Mesenchymal stem cell (in vitro differentiated cells and primary cell): Measurements from ENCODE around the gene YIPF3.
"Not testable (repeated sequence)": the region's sequence is repeated elsewhere in the genome, so short reads cannot be mapped to it uniquely, and the experiment has no call there.

ENCODE experiments used
- DNase-seq: peaks from one replicate; pipeline ENCODE4 v3.0.0-alpha.2; 2013
- H2AFZ ChIP-seq: one replicate; pipeline ENCODE4 v1.6.1; 2013; ENCODE audit warnings: low read depth, mild to moderate bottlenecking, control low read depth, inconsistent platforms, low read length, moderate library complexity
- H2AK5ac ChIP-seq: 2 replicates; pipeline ENCODE4 v1.6.1; 2013; ENCODE audit warnings: low read length, moderate library complexity, mild to moderate bottlenecking, inconsistent platforms; ENCODE audit not compliant: severe bottlenecking
- H2BK120ac ChIP-seq: one replicate; pipeline ENCODE4 v1.6.1; 2013; ENCODE audit warnings: low read depth, mild to moderate bottlenecking, inconsistent platforms, low read length, moderate library complexity
- H2BK12ac ChIP-seq, 2 experiments: one replicate each; pipeline ENCODE4 v1.6.1; 2013; ENCODE audit warnings: inconsistent platforms in 2 of 2, low read length in 2 of 2, mild to moderate bottlenecking in 2 of 2, moderate library complexity in 2 of 2, control low read depth in 1 of 2
- H2BK15ac ChIP-seq: one replicate; pipeline ENCODE4 v1.6.1; 2013; ENCODE audit warnings: mild to moderate bottlenecking, low read depth, inconsistent platforms; ENCODE audit not compliant: poor library complexity, severe bottlenecking
- H2BK5ac ChIP-seq: 2 replicates; pipeline ENCODE4 v1.6.1; 2013; ENCODE audit warnings: low read depth, mild to moderate bottlenecking, low read length, control low read depth, inconsistent platforms; ENCODE audit not compliant: poor library complexity, severe bottlenecking
- H3K14ac ChIP-seq, 2 experiments: one replicate each; pipeline ENCODE4 v1.6.1; 2013; ENCODE audit warnings: inconsistent platforms in 2 of 2, low read length in 2 of 2, control low read depth in 1 of 2, mild to moderate bottlenecking in 1 of 2, moderate library complexity in 1 of 2
- H3K18ac ChIP-seq, 2 experiments: one replicate each; pipeline ENCODE4 v1.6.1; 2013; ENCODE audit warnings: inconsistent platforms in 2 of 2, low read length in 2 of 2, control low read depth in 1 of 2, low read depth in 1 of 2, mild to moderate bottlenecking in 1 of 2
- H3K23ac ChIP-seq, 2 experiments: one replicate each; pipeline ENCODE4 v1.6.1; 2013; ENCODE audit warnings: inconsistent platforms in 2 of 2, low read length in 2 of 2, mild to moderate bottlenecking in 2 of 2, moderate library complexity in 2 of 2, control low read depth in 1 of 2
- H3K27ac ChIP-seq: 2 replicates; pipeline ENCODE4 v1.5.1; 2013; ENCODE audit warnings: mild to moderate bottlenecking, moderate library complexity, low read length, control low read depth, inconsistent platforms; ENCODE audit not compliant: poor library complexity, severe bottlenecking
- H3K27me3 ChIP-seq, 2 experiments: 2 replicates each; pipeline versions ENCODE4 v1.6.1 to v1.7.0; 2013; ENCODE audit warnings: low read length in 2 of 2, mild to moderate bottlenecking in 2 of 2, moderate library complexity in 2 of 2, control low read depth in 1 of 2, inconsistent platforms in 1 of 2; ENCODE audit not compliant: control insufficient read depth in 1 of 2, insufficient read depth in 1 of 2
- H3K36me3 ChIP-seq, 2 experiments: 2 replicates each; pipeline versions ENCODE4 v1.6.1 to v1.7.0; 2013; ENCODE audit warnings: low read length in 2 of 2, control low read depth in 1 of 2, inconsistent platforms in 1 of 2, low read depth in 1 of 2, mild to moderate bottlenecking in 1 of 2; ENCODE audit not compliant: insufficient read depth in 2 of 2, control insufficient read depth in 1 of 2
- H3K4ac ChIP-seq, 2 experiments: one replicate each; pipeline ENCODE4 v1.6.1; 2013; ENCODE audit warnings: inconsistent platforms in 2 of 2, low read length in 2 of 2, mild to moderate bottlenecking in 2 of 2, moderate library complexity in 2 of 2, control low read depth in 1 of 2, low read depth in 1 of 2
- H3K4me1 ChIP-seq: 2 replicates; pipeline ENCODE4 v1.6.1; 2013; ENCODE audit warnings: low read depth, low read length, control low read depth; ENCODE audit not compliant: control insufficient read depth, insufficient read depth
- H3K4me2 ChIP-seq: 2 replicates; pipeline ENCODE4 v1.6.1; 2013; ENCODE audit warnings: low read length, mild to moderate bottlenecking, inconsistent platforms; ENCODE audit not compliant: poor library complexity, severe bottlenecking
- H3K4me3 ChIP-seq, 2 experiments: 2 replicates each; pipeline versions ENCODE4 v1.5.1 to v1.7.0; 2013; ENCODE audit warnings: low read length in 2 of 2, mild to moderate bottlenecking in 2 of 2, control low read depth in 1 of 2, low read depth in 1 of 2; ENCODE audit not compliant: insufficient read depth in 1 of 2
- H3K79me1 ChIP-seq: replicated peaks from 2 replicates; pipeline ENCODE4 v1.6.1; 2013; ENCODE audit warnings: mild to moderate bottlenecking, control low read depth, low read length, inconsistent platforms; ENCODE audit not compliant: poor library complexity, severe bottlenecking
- H3K9ac ChIP-seq: 2 replicates; pipeline ENCODE4 v1.7.0; 2013; ENCODE audit warnings: mild to moderate bottlenecking, low read length, moderate library complexity
- H3K9me3 ChIP-seq: 2 replicates; pipeline ENCODE4 v1.7.0; 2013; ENCODE audit warnings: mild to moderate bottlenecking, low read length; ENCODE audit not compliant: control insufficient read depth
- H4K8ac ChIP-seq: one replicate; pipeline ENCODE4 v1.6.1; 2013; ENCODE audit warnings: inconsistent platforms, mild to moderate bottlenecking, low read length, moderate library complexity
- H4K91ac ChIP-seq: one replicate; pipeline ENCODE4 v1.6.1; 2013; ENCODE audit warnings: mild to moderate bottlenecking, low read length, inconsistent platforms
- WGBS: methylation state at CpG from one replicate; pipeline ENCODE4 v1.1.7; 2013; ENCODE audit warnings: mixed read lengths; 5-methylcytosine and 5-hydroxymethylcytosine counted together

YIPF3 gene

DNA sequence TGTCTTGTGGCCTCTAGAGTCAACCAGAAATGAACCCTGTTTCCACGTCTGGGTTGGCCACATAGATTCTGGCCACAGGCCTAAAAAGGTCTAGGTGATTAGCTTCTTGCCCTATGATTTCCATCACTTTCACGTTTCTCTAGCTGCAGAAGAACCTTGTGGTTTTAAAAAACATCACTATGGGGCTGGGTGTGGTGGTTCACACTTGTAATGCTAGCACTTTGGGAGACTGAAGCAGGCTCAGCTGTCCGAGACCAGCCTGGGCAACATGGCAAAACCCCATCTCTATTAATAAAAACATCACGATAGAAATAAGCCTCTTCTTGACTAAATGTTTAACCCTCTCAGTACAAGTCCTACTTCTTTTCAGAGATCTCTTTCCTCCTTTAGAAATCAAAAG lies 27.7 kb upstream of the YIPF3 start:
- no peak overlapping the region for H2AK5ac ChIP-seq
- no peak overlapping the region for H3K14ac ChIP-seq
- H4K91ac ChIP-seq = no peak overlapping the region
- peaks cover 39 to 85% of the 10 kb centered on the region in 2 experiments for H3K36me3 ChIP-seq
- H3K27ac ChIP-seq = no peak overlapping the region
- no peak overlapping the region for H2AFZ ChIP-seq
- no peak overlapping the region for H3K4me3 ChIP-seq
- DNase-seq = no peak
- no peaks in the 10 kb centered on the region for H3K4me1 ChIP-seq
- no peak overlapping the region for H2BK5ac ChIP-seq
- H3K18ac ChIP-seq = no peak overlapping the region
- H2BK120ac ChIP-seq = no peak overlapping the region
- H3K9ac ChIP-seq = no peak overlapping the region
- no peak overlapping the region for H2BK12ac ChIP-seq
- no peaks in the 10 kb centered on the region for H3K9me3 ChIP-seq
- 98% methylated on average over 4 of the region's 4 CpGs for WGBS
- no peaks in the 10 kb centered on the region for H3K27me3 ChIP-seq
- H3K23ac ChIP-seq = no peak overlapping the region
- H3K79me1 ChIP-seq = peaks cover 3% of the 10 kb centered on the region
- no peak overlapping the region for H3K4me2 ChIP-seq
- no peak overlapping the region for H3K4ac ChIP-seq
- H4K8ac ChIP-seq = no peak overlapping the region
- H2BK15ac ChIP-seq = no peak overlapping the region

DNA sequence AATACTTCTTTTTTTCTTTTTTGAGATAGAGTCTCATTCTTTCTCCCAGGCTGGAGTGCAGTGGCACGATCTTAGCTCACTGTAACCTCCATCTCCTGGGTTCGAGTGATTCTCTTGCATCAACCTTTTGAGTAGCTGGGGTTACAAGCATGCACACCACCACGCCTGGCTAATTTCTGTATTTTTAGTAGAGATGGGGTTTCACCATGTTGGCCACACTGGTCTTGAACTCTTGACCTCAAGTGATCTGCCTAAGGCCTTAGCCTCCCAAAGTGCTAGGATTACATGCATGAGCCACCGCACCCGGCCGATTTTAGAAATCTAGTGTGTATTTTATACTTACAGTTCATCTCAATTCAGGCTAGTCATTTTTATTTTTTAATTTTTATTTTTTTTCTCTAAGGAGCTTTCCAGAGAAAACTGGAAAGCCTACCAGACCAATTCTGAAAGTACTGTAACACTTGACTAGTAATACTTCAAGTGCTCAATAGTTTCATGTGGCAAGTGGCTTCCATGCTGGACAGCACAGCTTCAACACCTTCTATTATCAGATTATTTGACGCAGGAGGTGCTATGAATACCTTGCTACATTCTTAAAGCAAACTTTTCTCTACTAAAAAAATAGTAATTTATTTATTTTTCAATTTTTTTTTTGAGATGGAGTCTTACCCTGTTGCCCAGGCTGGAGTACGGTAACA lies 25.2 kb upstream of the YIPF3 start:
- H3K79me1 ChIP-seq = peaks cover 5% of the 10 kb centered on the region
- H2BK5ac ChIP-seq = no peak overlapping the region
- H3K14ac ChIP-seq = no peak overlapping the region
- H2AFZ ChIP-seq = no peak overlapping the region
- 98% methylated on average over 4 of the region's 8 CpGs for WGBS
- H3K4me3 ChIP-seq = no peak overlapping the region
- no peak overlapping the region for H3K27ac ChIP-seq
- H2BK15ac ChIP-seq = no peak overlapping the region
- H3K27me3 ChIP-seq = no peaks in the 10 kb centered on the region
- H3K18ac ChIP-seq = no peak overlapping the region
- H3K36me3 ChIP-seq = peaks cover 42 to 73% of the 10 kb centered on the region in 2 experiments
- H3K23ac ChIP-seq = no peak overlapping the region
- no peak overlapping the region for H2AK5ac ChIP-seq
- no peaks in the 10 kb centered on the region for H3K4me1 ChIP-seq
- H3K9ac ChIP-seq = no peak overlapping the region
- H3K4ac ChIP-seq = no peak overlapping the region
- H4K91ac ChIP-seq = no peak overlapping the region
- H2BK12ac ChIP-seq = no peak overlapping the region
- no peak for DNase-seq
- no peaks in the 10 kb centered on the region for H3K9me3 ChIP-seq
- no peak overlapping the region for H2BK120ac ChIP-seq
- H3K4me2 ChIP-seq = no peak overlapping the region
- H4K8ac ChIP-seq = no peak overlapping the region

DNA sequence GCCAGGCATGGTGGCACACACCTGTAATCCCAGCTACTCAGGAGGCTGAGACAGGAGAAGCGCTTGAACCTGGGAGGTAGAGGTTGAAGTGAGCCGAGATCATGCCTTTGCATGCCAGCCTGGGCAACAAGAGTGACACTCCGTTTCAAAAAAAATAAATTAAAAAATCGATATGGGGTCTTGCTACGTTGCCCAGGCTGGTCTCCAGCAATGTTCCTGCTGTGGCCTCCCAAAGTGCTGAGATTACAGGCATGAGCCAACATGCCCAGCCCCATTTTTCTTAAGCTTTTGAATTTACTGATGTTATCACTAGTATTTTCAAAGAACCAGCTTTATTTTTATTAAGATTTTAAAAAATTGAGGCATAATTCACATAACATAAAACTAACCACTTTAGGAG lies 23.8 kb upstream of the YIPF3 start:
- H3K14ac ChIP-seq = no peak overlapping the region
- over 99% methylated on average over 5 of the region's 5 CpGs for WGBS
- no peak overlapping the region for H3K23ac ChIP-seq
- H3K9ac ChIP-seq = no peak overlapping the region
- no peak overlapping the region for H4K8ac ChIP-seq
- H3K27me3 ChIP-seq = no peaks in the 10 kb centered on the region
- no peak overlapping the region for H2BK5ac ChIP-seq
- no peak overlapping the region for H2BK120ac ChIP-seq
- H3K18ac ChIP-seq = no peak overlapping the region
- no peak overlapping the region for H2AK5ac ChIP-seq
- no peak overlapping the region for H3K27ac ChIP-seq
- no peak overlapping the region for H2BK12ac ChIP-seq
- no peaks in the 10 kb centered on the region for H3K9me3 ChIP-seq
- H2BK15ac ChIP-seq = no peak overlapping the region
- H2AFZ ChIP-seq = no peak overlapping the region
- H3K4me2 ChIP-seq = no peak overlapping the region
- H3K79me1 ChIP-seq = peaks cover 5% of the 10 kb centered on the region
- no peak overlapping the region for H4K91ac ChIP-seq
- peaks cover 41 to 64% of the 10 kb centered on the region in 2 experiments for H3K36me3 ChIP-seq
- no peak overlapping the region for H3K4ac ChIP-seq
- DNase-seq = no peak
- no peak overlapping the region for H3K4me3 ChIP-seq
- no peaks in the 10 kb centered on the region for H3K4me1 ChIP-seq

DNA sequence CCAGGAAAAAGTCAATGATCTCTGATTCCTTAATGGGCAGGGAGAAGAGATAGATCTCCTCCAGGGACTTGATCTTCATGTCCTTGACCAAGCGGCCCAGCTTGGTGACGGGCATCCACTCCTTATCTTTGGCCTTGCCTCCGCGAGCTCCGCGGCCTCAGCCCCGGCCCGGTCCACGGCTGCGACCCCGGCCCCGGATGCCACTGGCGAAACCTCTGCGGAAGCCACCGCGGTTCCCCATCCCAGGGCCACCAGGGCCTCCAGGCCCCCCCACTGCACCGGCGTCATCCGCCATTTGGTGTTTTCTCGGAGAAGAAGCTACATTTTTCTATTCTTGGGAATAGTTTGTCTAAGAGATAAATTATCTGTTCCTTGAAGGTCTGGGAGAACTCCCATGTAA lies 22.7 kb upstream of the YIPF3 start:
- H2AK5ac ChIP-seq, H3K18ac ChIP-seq, H3K9ac ChIP-seq, H3K4ac ChIP-seq, H3K23ac ChIP-seq, H3K9me3 ChIP-seq, H3K27me3 ChIP-seq, H4K91ac ChIP-seq, H2BK120ac ChIP-seq, H2AFZ ChIP-seq, DNase-seq, H3K4me3 ChIP-seq, H2BK12ac ChIP-seq, H3K4me2 ChIP-seq, H4K8ac ChIP-seq, H2BK15ac ChIP-seq, H3K14ac ChIP-seq, H3K4me1 ChIP-seq, H3K79me1 ChIP-seq, H2BK5ac ChIP-seq, H3K27ac ChIP-seq: not testable (repeated sequence)
- 97% methylated on average over 16 of the region's 20 CpGs for WGBS
- H3K36me3 ChIP-seq = peaks cover 38 to 65% of the 10 kb centered on the region in 2 experiments
